H7 (cell line): ENCODE results near the gene SCYL1. TPM values are rescaled to one million over a fixed set of nuclear protein-coding genes. Genes with fewer than 3 reads are reported as not detected.
"Not testable (repeated sequence)": the region's sequence is repeated elsewhere in the genome, so short reads cannot be mapped to it uniquely, and the experiment has no call there.

Source experiments
- DNase-seq: peaks from one replicate; pipeline ENCODE4 v3.0.0; 2012
- H3K27me3 ChIP-seq: 2 replicates; pipeline ENCODE4 v1.6.0; 2011; ENCODE audit warnings: mild to moderate bottlenecking, low read length; ENCODE audit not compliant: control insufficient read depth, insufficient read depth
- H3K36me3 ChIP-seq: replicated peaks from 2 replicates; pipeline ENCODE4 v1.5.1; 2011; ENCODE audit warnings: low read length; ENCODE audit not compliant: control insufficient read depth, insufficient read depth
- H3K4me3 ChIP-seq: 2 replicates; pipeline ENCODE4 v1.5.1; 2011; ENCODE audit warnings: low read depth, mild to moderate bottlenecking, control low read depth, low read length, moderate library complexity; ENCODE audit not compliant: insufficient read depth
- total RNA-seq: library from RNA; depleted of rRNA; stranded (reverse); fragments of >200 nt; shearing (Covaris generic); gene quantifications from 2 replicates; pipeline ENCODE4 v1.2.3, GENCODE V29; 2014

The SCYL1 gene
- total RNA-seq, 1 experiment from 2014 or later = 72.3 TPM

- peak overlapping the region; percentile 79 for H3K4me3 ChIP-seq
- H3K27me3 ChIP-seq = no peaks in the 10 kb centered on the region
- no peak for DNase-seq
- H3K36me3 ChIP-seq = peaks cover 47% of the 10 kb centered on the region
Observed at GRCh38 chr11:65500387-65501185, 24.3 kb upstream of the SCYL1 start.

GRCh38 chr11:65501186-65501471, 23.8 kb upstream of the SCYL1 start:
- peaks cover 52% of the 10 kb centered on the region for H3K36me3 ChIP-seq
- peak overlapping the region; percentile 79 for H3K4me3 ChIP-seq

GRCh38 chr11:65501472-65502273, 23.2 kb upstream of the SCYL1 start:
- peaks cover 54% of the 10 kb centered on the region for H3K36me3 ChIP-seq
- no peaks in the 10 kb centered on the region for H3K27me3 ChIP-seq
- DNase-seq = no peak
- peak overlapping the region; percentile 79 for H3K4me3 ChIP-seq

More at GRCh38 chr11:65501186-65501471, 23.8 kb upstream of the SCYL1 start:
- no peak for DNase-seq
- H3K27me3 ChIP-seq = no peaks in the 10 kb centered on the region

- Histone ChIP-seq H3K27me3 (no peaks in the 10 kb centered on the region), H3K4me3 (peak overlapping the region; percentile 79), H3K36me3 (peaks cover 54% of the 10 kb centered on the region)
- DNase-seq = no peak
Observed at GRCh38 chr11:65502274-65502554, 22.7 kb upstream of the SCYL1 start.

- no peak for DNase-seq
- Histone ChIP-seq H3K4me3 (peak overlapping the region; percentile 79), H3K27me3 (no peaks in the 10 kb centered on the region), H3K36me3 (peaks cover 54% of the 10 kb centered on the region)
Observed at GRCh38 chr11:65502555-65503367, 22.1 kb upstream of the SCYL1 start.

- DNase-seq = no peak
- Histone ChIP-seq H3K36me3 (peaks cover 54% of the 10 kb centered on the region), H3K4me3 (peak overlapping the region; percentile 79), H3K27me3 (no peaks in the 10 kb centered on the region)
Observed at GRCh38 chr11:65503368-65503948, 21.4 kb upstream of the SCYL1 start.

GRCh38 chr11:65503949-65504673, 20.8 kb upstream of the SCYL1 start:
- H3K27me3 ChIP-seq = no peaks in the 10 kb centered on the region
- H3K36me3 ChIP-seq = peaks cover 54% of the 10 kb centered on the region
- DNase-seq = no peak
- peak overlapping the region; percentile 79 for H3K4me3 ChIP-seq

- H3K4me3 ChIP-seq = peak overlapping the region; percentile 79
- no peak for DNase-seq
- H3K36me3 ChIP-seq = peaks cover 54% of the 10 kb centered on the region
- H3K27me3 ChIP-seq = no peaks in the 10 kb centered on the region
Observed at GRCh38 chr11:65504674-65505465, 20.0 kb upstream of the SCYL1 start.

- Histone ChIP-seq H3K4me3 (peak overlapping the region; percentile 79), H3K27me3 (no peaks in the 10 kb centered on the region), H3K36me3 (peaks cover 50% of the 10 kb centered on the region)
- DNase-seq = no peak
Observed at GRCh38 chr11:65505466-65506289, 19.2 kb upstream of the SCYL1 start.

GRCh38 chr11:65506290-65506771, 18.6 kb upstream of the SCYL1 start:
- H3K36me3 ChIP-seq = peaks cover 46% of the 10 kb centered on the region
- no peak for DNase-seq

GRCh38 chr11:65506772-65507505, 17.9 kb upstream of the SCYL1 start:
- Histone ChIP-seq H3K27me3 (no peaks in the 10 kb centered on the region), H3K36me3 (peaks cover 41% of the 10 kb centered on the region), H3K4me3 (peak overlapping the region; percentile 17; the same call in 1 of the 2 replicates)
- DNase-seq = peak; percentile 27

More at GRCh38 chr11:65506290-65506771, 18.6 kb upstream of the SCYL1 start:
- Histone ChIP-seq H3K27me3 (no peaks in the 10 kb centered on the region), H3K4me3 (peak overlapping the region; percentile 17; the same call in 1 of the 2 replicates)

GRCh38 chr11:65512311-65512710, 12.6 kb upstream of the SCYL1 start:
- H3K27me3 ChIP-seq, H3K4me3 ChIP-seq, DNase-seq, H3K36me3 ChIP-seq: not testable (repeated sequence)
